Renal cortical epithelial cell (primary cell): ENCODE data around the gene MAN1C1. TPM values are rescaled to one million over a fixed set of nuclear protein-coding genes. Genes with fewer than 3 reads are reported as not detected.

Experiments used
- DNase-seq: peaks from one replicate; pipeline ENCODE4 v3.0.0-alpha.2; 2011; ENCODE audit warnings: low read depth
- total RNA-seq: library from RNA; depleted of rRNA; stranded (reverse); fragments of >200 nt; gene quantifications from 2 replicates; pipeline ENCODE4 v1.2.3, GENCODE V29; 2014

Gene MAN1C1
- total RNA-seq, 1 donor from 2014 or later = 0.10 TPM

GRCh38 chr1:25800703-25801377, 184.2 kb downstream of the MAN1C1 start:
- DNase-seq = no peak

GRCh38 chr1:25802915-25803314, 186.3 kb downstream of the MAN1C1 start:
- no peak for DNase-seq

GRCh38 chr1:25803368-25803767, 186.8 kb downstream of the MAN1C1 start:
- no peak for DNase-seq

GRCh38 chr1:25804244-25804963, 187.8 kb downstream of the MAN1C1 start:
- DNase-seq = peak; percentile 49

- DNase-seq = no peak
Measured at GRCh38 chr1:25804964-25805862, 188.6 kb downstream of the MAN1C1 start.

- no peak for DNase-seq
Measured at GRCh38 chr1:25805863-25806225, 189.3 kb downstream of the MAN1C1 start.

GRCh38 chr1:25806418-25806817, 189.8 kb downstream of the MAN1C1 start:
- DNase-seq = no peak

GRCh38 chr1:25807480-25808390, 191.1 kb downstream of the MAN1C1 start:
- DNase-seq = no peak

- DNase-seq = no peak
Measured at GRCh38 chr1:25808481-25809244, 192.1 kb downstream of the MAN1C1 start.

- no peak for DNase-seq
Measured at GRCh38 chr1:25809283-25809926, 192.8 kb downstream of the MAN1C1 start.

- no peak for DNase-seq
Measured at GRCh38 chr1:25809929-25810328, 193.3 kb downstream of the MAN1C1 start.

GRCh38 chr1:25810341-25811299, 194.0 kb downstream of the MAN1C1 start:
- no peak for DNase-seq

- no peak for DNase-seq
Measured at GRCh38 chr1:25811384-25812082, 194.9 kb downstream of the MAN1C1 start.

GRCh38 chr1:25813071-25813733, 196.6 kb downstream of the MAN1C1 start:
- DNase-seq = no peak

GRCh38 chr1:25813734-25814471, 197.3 kb downstream of the MAN1C1 start:
- DNase-seq = no peak

- no peak for DNase-seq
Measured at GRCh38 chr1:25814549-25815087, 198.0 kb downstream of the MAN1C1 start.
